Cardiac septum (tissue), 1 donor: ENCODE results near the gene TXLNA. TPM values are rescaled to one million over a fixed set of nuclear protein-coding genes. Genes with fewer than 3 reads are reported as not detected.

ENCODE experiments used
- DNase-seq: peaks from one replicate; pipeline ENCODE4 v3.0.0-alpha.2; 2020; ENCODE audit warnings: low spot score
- intact Hi-C: fragments of 100-400 bp; cut with DNase I; formaldehyde crosslinking; loops from one replicate; pipeline ENCODE4 v1.14.0; 2022
- total RNA-seq: library from RNA; stranded (reverse); fragmentation: NEBNext Ultra II Directional; extraction: Animal tissue kit (Norgen Biotek cat#: 25700); gene quantifications from one replicate; pipeline ENCODE4 v1.2.1, GENCODE V29; 2021
- donor health status: DM: no; HTN: no; CAD: no.

The TXLNA gene
- total RNA-seq, 1 donor from 2014 or later, result 24.5 TPM

DNA sequence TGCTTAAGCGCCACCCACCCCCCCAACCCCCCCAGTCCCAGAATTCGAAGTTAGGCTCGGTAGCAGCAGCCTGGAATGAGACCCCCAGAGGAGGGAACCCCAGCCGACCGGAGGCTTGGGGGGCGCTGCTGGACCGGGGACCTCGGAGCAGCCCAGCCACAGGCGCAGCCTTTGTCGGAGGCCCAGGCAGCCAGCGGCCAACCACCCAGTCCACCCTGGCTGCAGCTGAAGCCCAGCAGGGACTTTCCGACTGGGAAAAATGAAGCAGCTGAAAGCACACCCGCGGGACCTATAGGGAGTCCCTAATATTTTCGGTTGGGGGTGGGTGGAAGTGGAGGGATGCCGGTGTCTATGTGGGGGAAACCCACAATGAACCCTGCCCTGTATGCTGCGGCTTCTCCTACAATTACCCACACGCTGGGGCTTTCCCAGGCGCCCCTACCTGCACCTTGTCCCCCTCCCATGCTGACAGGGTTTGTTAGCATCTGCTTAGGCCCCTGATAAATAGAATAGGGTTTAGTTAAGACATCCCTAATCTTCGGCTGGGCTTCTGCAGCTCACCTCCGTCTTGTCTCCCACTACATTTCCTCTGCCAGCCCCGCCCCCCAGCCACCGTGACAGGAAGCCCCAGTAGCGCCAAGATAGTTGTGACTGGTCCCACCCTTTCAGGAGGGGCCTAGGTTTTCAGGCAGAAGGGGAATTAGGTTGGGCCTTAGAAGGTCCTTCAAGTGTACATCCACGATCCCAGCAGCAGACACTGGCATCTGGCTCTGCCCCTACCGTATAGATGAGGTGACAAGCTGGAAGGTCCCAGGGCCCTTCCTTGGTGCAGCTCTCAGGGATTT, 21.8 kb downstream of the TXLNA start:
- intact Hi-C loops, result no loop called here
- peak; percentile 87 for DNase-seq

GRCh38 chr1:32204943-32205361, 25.5 kb downstream of the TXLNA start:
- intact Hi-C loops, result no loop called here
- DNase-seq, result no peak

DNA sequence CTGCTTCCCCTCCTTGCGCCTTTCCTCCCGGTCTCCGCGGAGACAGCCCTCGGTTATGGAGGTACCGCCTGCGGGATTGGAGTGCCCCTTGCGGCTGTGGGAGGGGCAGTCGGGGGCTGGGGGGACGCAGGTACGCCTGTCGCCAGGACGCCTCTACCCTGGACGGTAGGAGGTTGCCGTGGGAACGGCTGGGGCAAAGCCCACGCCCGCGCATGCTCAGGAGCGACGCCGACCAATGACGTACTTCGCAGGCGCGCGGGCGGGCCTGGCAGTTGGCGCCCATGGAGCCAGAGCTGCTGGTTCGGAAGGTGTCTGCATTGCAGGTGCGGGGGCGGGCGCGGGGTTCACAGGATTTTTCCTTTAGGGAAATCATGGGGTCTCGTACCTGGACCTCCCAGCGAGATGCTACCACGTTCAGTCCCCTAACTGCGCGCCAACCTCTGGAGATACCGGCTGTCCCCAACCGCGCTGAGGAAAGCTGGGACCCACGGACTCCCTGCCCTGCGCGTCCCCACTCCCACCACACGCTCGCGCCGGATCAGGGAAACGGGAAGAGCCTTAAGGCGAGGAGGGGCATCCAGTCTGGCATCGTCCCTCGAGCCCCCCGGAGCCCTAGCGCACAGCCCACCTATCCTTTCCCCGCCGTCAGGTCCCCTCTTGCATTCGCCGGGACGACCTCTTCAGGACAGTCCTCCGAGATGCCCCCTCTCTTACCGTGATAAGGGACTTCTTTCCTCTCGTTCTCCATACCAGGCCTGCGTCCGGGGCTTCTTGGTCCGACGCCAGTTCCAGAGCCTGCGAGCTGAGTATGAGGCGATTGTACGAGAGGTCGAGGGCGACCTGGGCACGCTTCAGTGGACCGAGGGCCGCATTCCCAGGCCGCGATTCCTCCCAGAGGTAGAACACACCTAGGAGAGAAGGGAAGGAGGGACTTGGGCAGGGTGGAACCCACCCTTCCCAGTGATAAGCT, 26.2 kb downstream of the TXLNA start, which contains the start of gene IQCC:
IQCC (plus strand) TSS at position 271 of the 970 bp plus-strand sequence; CDS start at position 282, 11 bp downstream.
- peak; percentile 93 for DNase-seq
- intact Hi-C loops, result no loop called here

- intact Hi-C loops, result no loop called here
- DNase-seq, result no peak
Observed at GRCh38 chr1:32208469-32208868, 29.0 kb downstream of the TXLNA start.

DNA sequence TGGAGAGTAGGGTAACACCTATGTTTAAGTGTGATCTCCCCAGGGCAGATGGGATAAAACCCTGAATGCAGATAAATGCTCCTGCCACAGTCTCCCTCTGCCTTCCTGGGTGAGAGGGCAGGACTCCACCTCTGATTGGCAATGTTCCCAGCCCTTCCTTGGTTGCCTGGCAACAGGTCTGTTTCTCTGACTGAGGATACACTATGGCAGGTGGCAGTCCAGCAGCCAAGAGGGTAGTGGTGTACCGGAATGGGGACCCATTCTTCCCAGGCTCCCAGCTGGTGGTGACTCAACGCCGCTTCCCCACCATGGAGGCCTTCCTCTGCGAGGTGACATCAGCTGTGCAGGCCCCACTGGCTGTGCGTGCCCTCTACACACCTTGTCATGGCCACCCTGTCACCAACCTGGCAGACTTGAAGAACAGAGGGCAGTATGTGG, 29.4 kb downstream of the TXLNA start, which contains the start of gene DCDC2B:
DCDC2B (plus strand) TSS at position 199 of the 438 bp plus-strand sequence; CDS start at position 204, 5 bp downstream.
- intact Hi-C loops, result no loop called here
- DNase-seq, result no peak

DNA sequence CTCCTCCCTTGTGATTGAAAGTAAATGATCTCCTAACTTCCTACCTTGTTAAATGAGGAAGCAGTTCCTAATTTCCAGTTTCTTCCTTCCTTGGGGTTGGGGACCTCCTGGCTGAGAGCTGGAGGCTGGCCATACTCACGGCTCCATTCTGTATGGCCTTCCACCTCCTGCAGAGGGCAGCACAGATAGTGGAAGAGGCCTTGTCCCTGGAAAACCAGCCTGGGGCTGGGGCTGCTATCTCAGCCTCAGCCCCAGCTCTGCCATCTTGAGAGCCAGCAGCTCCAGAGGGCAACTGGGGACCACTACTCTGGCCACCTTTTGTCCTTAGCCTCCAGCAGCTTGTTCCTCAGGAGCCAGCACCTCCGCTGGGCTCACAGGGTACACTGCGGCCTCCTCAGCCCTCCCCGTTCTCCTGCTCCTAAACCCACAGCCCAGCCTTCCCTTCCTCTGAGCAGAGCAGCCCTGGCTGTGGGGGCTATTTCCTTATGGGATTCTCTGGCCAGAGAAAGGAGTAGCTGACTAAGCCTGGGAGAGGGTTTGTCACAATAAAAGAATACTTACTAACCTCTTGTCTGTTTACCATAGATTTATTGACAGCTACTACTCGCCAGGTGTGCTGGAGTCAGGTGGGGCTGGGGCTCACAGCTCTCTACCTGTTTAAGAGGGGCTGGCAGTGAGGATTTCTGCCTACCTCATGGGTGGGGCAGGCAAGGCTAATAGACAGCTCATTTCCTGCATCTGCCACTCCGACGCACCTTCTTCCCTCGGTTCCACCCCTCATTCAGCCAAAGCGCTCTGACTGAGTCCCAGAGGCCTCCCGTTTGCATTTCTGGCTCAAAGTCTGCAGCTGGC, 36.4 kb downstream of the TXLNA start:
- intact Hi-C loops, result loop anchor here (2.0 kb wide), 1 partner anchor 99 kb away; no protein-coding TSS in a partner anchor
- DNase-seq, result no peak

GRCh38 chr1:32216566-32216965, 37.1 kb downstream of the TXLNA start:
- intact Hi-C loops, result loop anchor here (2.0 kb wide), 1 partner anchor 98 kb away; no protein-coding TSS in a partner anchor
- no peak for DNase-seq

DNA sequence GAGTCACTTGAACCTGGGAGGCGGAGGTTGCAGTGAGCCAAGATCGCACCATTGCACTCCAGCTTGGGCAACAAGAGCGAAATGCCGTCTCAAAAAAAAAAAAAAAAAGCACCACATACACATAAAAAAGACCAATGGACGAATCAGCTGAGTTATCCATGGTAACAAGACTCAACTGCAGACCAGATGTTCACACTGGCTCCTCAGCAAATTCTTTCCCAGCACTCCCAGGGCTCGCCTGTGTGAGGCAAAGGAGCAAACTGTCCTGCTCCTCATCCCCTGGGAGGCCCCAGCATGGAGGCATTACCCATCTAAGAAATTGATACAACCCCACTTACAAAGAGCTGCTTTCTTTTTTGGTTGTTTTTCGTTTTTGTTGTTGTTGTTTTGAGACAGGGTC, 39.5 kb downstream of the TXLNA start:
- intact Hi-C loops, result no loop called here
- DNase-seq, result no peak

DNA sequence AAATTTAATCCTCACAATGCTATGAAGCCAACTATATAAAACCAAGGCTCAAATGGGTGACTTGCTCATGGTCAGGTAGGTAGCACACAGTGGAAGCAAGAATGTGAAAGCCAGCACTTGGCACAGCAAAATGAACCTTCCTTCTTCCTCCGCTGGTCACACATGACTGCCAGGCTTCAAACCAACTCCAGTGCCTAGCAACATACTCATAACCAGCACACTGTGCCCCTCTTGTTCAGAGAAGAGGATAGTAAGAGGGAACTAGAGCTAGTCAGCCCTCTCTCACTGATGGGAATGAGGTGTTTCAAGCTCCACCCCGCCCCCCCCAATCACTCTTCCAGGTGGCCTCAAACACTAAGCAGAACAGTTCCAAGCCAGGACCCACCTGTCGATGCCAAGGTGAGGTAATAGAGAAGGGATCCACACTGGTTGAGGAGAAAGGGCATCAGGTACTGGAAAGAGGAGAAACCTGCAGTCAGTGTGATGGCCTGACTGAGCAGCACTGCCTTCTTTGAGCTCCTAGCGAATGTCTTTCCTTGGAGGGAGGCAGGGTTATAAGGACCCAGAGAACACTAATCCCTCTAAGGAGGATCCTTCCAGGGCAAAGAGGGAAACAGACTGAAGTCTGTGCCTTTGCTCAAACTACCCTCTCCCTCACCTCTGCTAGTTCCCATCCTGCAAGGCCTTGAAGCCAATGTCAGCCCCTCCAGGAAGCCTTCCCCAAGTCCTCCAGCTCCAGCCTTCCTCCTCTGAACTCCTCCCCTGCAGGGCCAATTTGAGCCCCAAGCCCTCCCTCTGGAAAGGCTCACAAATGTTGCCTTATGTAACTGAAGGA, 41.5 kb downstream of the TXLNA start:
- intact Hi-C loops, result loop anchor here (5.0 kb wide), 1 partner anchor 171 kb away; the partner anchor contains the start of gene BSDC1
- DNase-seq, result no peak

- intact Hi-C loops, result loop anchor here (5.0 kb wide), 1 partner anchor 171 kb away; the partner anchor contains the start of gene BSDC1
- DNase-seq, result no peak
Observed at GRCh38 chr1:32221581-32221979, 42.1 kb downstream of the TXLNA start.

GRCh38 chr1:32221980-32222755, 42.7 kb downstream of the TXLNA start, which contains the start of the genes EIF3I and TMEM234:
TSS of gene EIF3I (plus strand) at chr1:32222407. CDS start at chr1:32222442, 35 bp downstream.
TSS of gene TMEM234 (minus strand) at chr1:32222353. CDS start at chr1:32222322, 31 bp downstream.
- peak; percentile 97 for DNase-seq
- intact Hi-C loops, result loop anchor here (2.0 to 5.0 kb wide), 2 partner anchors 19 to 170 kb away; partner anchors contain the start of gene BSDC1

GRCh38 chr1:32223683-32224082, 44.2 kb downstream of the TXLNA start:
- no peak for DNase-seq
- intact Hi-C loops, result loop anchor here (2.0 to 5.0 kb wide), 2 partner anchors 17 to 169 kb away; partner anchors contain the start of gene BSDC1

GRCh38 chr1:32224285-32224684, 44.8 kb downstream of the TXLNA start:
- no peak for DNase-seq
- intact Hi-C loops, result loop anchor here (5.0 kb wide), 1 partner anchor 168 kb away; the partner anchor contains the start of gene BSDC1

DNA sequence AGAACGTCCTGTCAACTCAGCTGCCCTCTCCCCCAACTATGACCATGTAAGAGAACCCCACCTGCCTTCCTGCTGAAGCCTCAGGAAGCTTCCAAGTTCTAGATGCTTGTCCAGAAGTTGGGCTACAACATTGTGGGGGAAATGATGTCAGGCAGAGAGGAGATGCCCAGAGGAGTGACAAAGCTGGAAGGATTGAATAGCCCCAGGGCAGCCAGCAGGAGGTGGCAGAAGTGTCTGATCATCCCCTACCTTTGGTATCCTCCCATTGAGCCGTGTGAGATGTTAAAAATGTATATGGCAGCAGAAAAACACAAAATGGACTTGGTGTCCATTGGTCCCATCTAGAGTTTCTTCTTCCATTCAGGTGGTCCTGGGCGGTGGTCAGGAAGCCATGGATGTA, 49.3 kb downstream of the TXLNA start:
- intact Hi-C loops, result no loop called here
- no peak for DNase-seq

GRCh38 chr1:32231843-32232432, 52.5 kb downstream of the TXLNA start:
- no peak for DNase-seq
- intact Hi-C loops, result no loop called here

DNA sequence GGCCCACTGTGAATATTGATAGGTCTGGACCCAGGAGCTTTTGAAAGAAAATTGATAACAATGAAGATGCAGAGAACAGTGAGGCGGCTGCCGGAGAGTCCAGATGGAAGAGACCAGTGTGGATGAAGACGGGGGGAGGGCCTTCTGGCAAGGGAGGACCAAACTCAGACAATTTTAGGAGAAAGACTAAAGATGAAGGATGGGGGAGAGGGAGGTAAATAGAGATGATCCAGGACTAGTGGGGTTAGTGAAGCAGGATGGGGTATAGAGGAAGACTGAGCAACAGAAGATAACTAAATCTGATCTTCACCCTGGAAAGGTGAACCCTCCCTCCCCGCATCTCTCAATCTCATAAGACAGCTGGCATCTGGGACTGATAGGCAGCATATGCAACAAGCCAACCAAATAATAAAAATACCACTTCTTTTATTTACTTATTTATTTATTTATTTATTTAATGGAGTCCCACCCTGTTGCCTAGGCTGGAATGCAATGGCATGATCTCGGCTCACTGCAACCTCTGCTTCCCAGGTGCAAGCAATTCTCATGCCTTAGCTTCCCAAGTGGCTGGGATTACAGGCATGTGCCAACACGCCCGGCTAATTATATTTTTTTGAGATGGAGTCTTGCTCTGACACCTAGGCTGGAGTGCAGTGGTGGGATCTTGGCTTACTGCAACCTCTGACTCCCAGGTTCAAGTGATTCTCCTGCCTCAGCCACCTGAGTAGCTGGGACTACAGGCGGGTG, 53.3 kb downstream of the TXLNA start:
- DNase-seq, result no peak
- intact Hi-C loops, result no loop called here
